Central memory CD8-positive, alpha-beta T cell (primary cell): Measurements from ENCODE around the gene RHBDL1.
A peak's percentile ranks its signal among the peaks of the same experiment; 100 is the strongest.

Source experiments
- ATAC-seq: fragments of 150-1000 bp; cut with Tn5 transposase; replicated peaks from 2 replicates; pipeline ENCODE4 v1.10.0; 2022; ENCODE audit warnings: mild to moderate bottlenecking, moderate FRiP score, moderate number of reproducible peaks; ENCODE audit not compliant: poor library complexity, severe bottlenecking; ENCODE audit errors: extremely low read depth
- DNase-seq, 2 donors: peaks; one replicate each; pipeline ENCODE4 v3.0.0; 2021; ENCODE audit warnings: low spot score in 2 of 2
- H3K27ac Mint-ChIP-seq: one replicate; pipeline ENCODE4 v1.8.0; 2022; ENCODE audit warnings: low read depth, mild to moderate bottlenecking, moderate library complexity, mixed read lengths
- H3K27me3 Mint-ChIP-seq: one replicate; pipeline ENCODE4 v1.8.0; 2022; ENCODE audit warnings: mixed read lengths
- H3K36me3 Mint-ChIP-seq: one replicate; pipeline ENCODE4 v1.8.0; 2022; ENCODE audit warnings: mild to moderate bottlenecking, moderate library complexity, mixed read lengths; ENCODE audit not compliant: insufficient read depth
- H3K4me1 Mint-ChIP-seq: one replicate; pipeline ENCODE4 v1.8.0; 2022; ENCODE audit warnings: mixed read lengths
- H3K4me3 Mint-ChIP-seq: one replicate; pipeline ENCODE4 v1.8.0; 2022; ENCODE audit warnings: mild to moderate bottlenecking, moderate library complexity, mixed read lengths
- H3K9me3 Mint-ChIP-seq: one replicate; pipeline ENCODE4 v1.8.0; 2022; ENCODE audit warnings: mixed read lengths

Gene RHBDL1

GRCh38 chr16:667113-667779 is 8.2 kb upstream of the RHBDL1 start:
- no peaks in the 10 kb centered on the region for H3K9me3 Mint-ChIP-seq
- no peak for DNase-seq

GRCh38 chr16:667780-668518 is 7.5 kb upstream of the RHBDL1 start, which contains the start of gene RHOT2:
Gene RHOT2 (plus strand): TSS chr16:668132. CDS start chr16:668200, 68 bp downstream.
- no peaks in the 10 kb centered on the region for H3K27me3 Mint-ChIP-seq
- H3K4me1 Mint-ChIP-seq, result peaks cover 6% of the 10 kb centered on the region
- peaks cover 6% of the 10 kb centered on the region for H3K36me3 Mint-ChIP-seq
- peak within 1 kb of the TSS; percentile 75 for H3K4me3 Mint-ChIP-seq
- peak within 1 kb of the TSS; percentile 72 for H3K27ac Mint-ChIP-seq
- H3K9me3 Mint-ChIP-seq, result no peaks in the 10 kb centered on the region
- ATAC-seq, result peak; percentile 94
- peak; percentile 87 to 88 for DNase-seq

More at GRCh38 chr16:667113-667779, 8.2 kb upstream of the RHBDL1 start:
- peak overlapping the region; percentile 72 for H3K27ac Mint-ChIP-seq
- no peaks in the 10 kb centered on the region for H3K27me3 Mint-ChIP-seq
- peaks cover 7% of the 10 kb centered on the region for H3K36me3 Mint-ChIP-seq
- H3K4me3 Mint-ChIP-seq, result peak overlapping the region; percentile 75
- no peak for ATAC-seq
- peaks cover 6% of the 10 kb centered on the region for H3K4me1 Mint-ChIP-seq

- ATAC-seq (peak; percentile 8), DNase-seq (no peak)
- peak overlapping the region; percentile 75 for H3K4me3 Mint-ChIP-seq
- H3K9me3 Mint-ChIP-seq, result no peaks in the 10 kb centered on the region
- no peaks in the 10 kb centered on the region for H3K27me3 Mint-ChIP-seq
- peak overlapping the region; percentile 72 for H3K27ac Mint-ChIP-seq
- H3K4me1 Mint-ChIP-seq, result peaks cover 6% of the 10 kb centered on the region
- H3K36me3 Mint-ChIP-seq, result peaks cover 9% of the 10 kb centered on the region
Measured at GRCh38 chr16:668519-669171, 6.8 kb upstream of the RHBDL1 start.

GRCh38 chr16:669666-670065 is 5.8 kb upstream of the RHBDL1 start:
- Mint-ChIP-seq H3K4me3 (peak overlapping the region; percentile 75), H3K36me3 (peaks cover 9% of the 10 kb centered on the region), H3K9me3 (no peaks in the 10 kb centered on the region), H3K27me3 (no peaks in the 10 kb centered on the region), H3K27ac (no peak overlapping the region), H3K4me1 (peaks cover 6% of the 10 kb centered on the region)
- ATAC-seq (no peak), DNase-seq (no peak)

GRCh38 chr16:670485-671352 is 4.8 kb upstream of the RHBDL1 start:
- no peaks in the 10 kb centered on the region for H3K27me3 Mint-ChIP-seq
- peaks cover 6% of the 10 kb centered on the region for H3K4me1 Mint-ChIP-seq
- H3K4me3 Mint-ChIP-seq, result no peak overlapping the region
- no peak overlapping the region for H3K27ac Mint-ChIP-seq
- H3K36me3 Mint-ChIP-seq, result peaks cover 11% of the 10 kb centered on the region
- ATAC-seq, result no peak
- no peak for DNase-seq
- no peaks in the 10 kb centered on the region for H3K9me3 Mint-ChIP-seq

GRCh38 chr16:671353-672131 is 3.9 kb upstream of the RHBDL1 start:
- ATAC-seq (no peak), DNase-seq (no peak)
- Mint-ChIP-seq H3K36me3 (peaks cover 11% of the 10 kb centered on the region), H3K4me1 (peaks cover 6% of the 10 kb centered on the region), H3K27me3 (no peaks in the 10 kb centered on the region), H3K9me3 (no peaks in the 10 kb centered on the region), H3K4me3 (no peak overlapping the region), H3K27ac (no peak overlapping the region)

- Mint-ChIP-seq H3K4me3 (no peak overlapping the region), H3K36me3 (peaks cover 11% of the 10 kb centered on the region), H3K27ac (no peak overlapping the region), H3K9me3 (no peaks in the 10 kb centered on the region), H3K4me1 (peaks cover 6% of the 10 kb centered on the region), H3K27me3 (no peaks in the 10 kb centered on the region)
- ATAC-seq (no peak), DNase-seq (no peak)
Measured at GRCh38 chr16:672371-672770, 3.1 kb upstream of the RHBDL1 start.

GRCh38 chr16:672851-673250 is 2.6 kb upstream of the RHBDL1 start:
- H3K9me3 Mint-ChIP-seq, result no peaks in the 10 kb centered on the region
- H3K4me3 Mint-ChIP-seq, result no peak overlapping the region
- H3K4me1 Mint-ChIP-seq, result peaks cover 6% of the 10 kb centered on the region
- ATAC-seq (no peak), DNase-seq (no peak)
- no peaks in the 10 kb centered on the region for H3K27me3 Mint-ChIP-seq
- no peak overlapping the region for H3K27ac Mint-ChIP-seq
- H3K36me3 Mint-ChIP-seq, result peaks cover 11% of the 10 kb centered on the region

- Mint-ChIP-seq H3K27me3 (no peaks in the 10 kb centered on the region), H3K27ac (no peak overlapping the region), H3K9me3 (no peaks in the 10 kb centered on the region), H3K36me3 (peaks cover 11% of the 10 kb centered on the region), H3K4me3 (no peak overlapping the region), H3K4me1 (peaks cover 6% of the 10 kb centered on the region)
- DNase-seq (no peak), ATAC-seq (no peak)
Measured at GRCh38 chr16:673399-673991, 2.0 kb upstream of the RHBDL1 start.

- peak overlapping the region; percentile 50 for H3K4me3 Mint-ChIP-seq
Measured at GRCh38 chr16:674214-674881, 1.1 kb upstream of the RHBDL1 start.

More at GRCh38 chr16:674214-674881, 1.1 kb upstream of the RHBDL1 start:
- H3K9me3 Mint-ChIP-seq, result no peaks in the 10 kb centered on the region
- H3K27ac Mint-ChIP-seq, result no peak overlapping the region
- ATAC-seq, result no peak
- H3K4me1 Mint-ChIP-seq, result peaks cover 6% of the 10 kb centered on the region
- H3K36me3 Mint-ChIP-seq, result peaks cover 14% of the 10 kb centered on the region
- H3K27me3 Mint-ChIP-seq, result no peaks in the 10 kb centered on the region
- no peak for DNase-seq
